COLO668 (cell line): ENCODE measurements around the gene DDX49.

Source experiments
- DNase-seq: peaks from one replicate; lab custom pipeline; 2025; ENCODE audit not compliant: unreplicated experiment; lab: John Stamatoyannopoulos, UW

DDX49 gene

GRCh38 chr19:18969931-18970659 is 50.6 kb downstream of the DDX49 start:
- DNase-seq, result no peak

- DNase-seq, result no peak
Observed at GRCh38 chr19:18972301-18972811, 52.8 kb downstream of the DDX49 start.

DNA sequence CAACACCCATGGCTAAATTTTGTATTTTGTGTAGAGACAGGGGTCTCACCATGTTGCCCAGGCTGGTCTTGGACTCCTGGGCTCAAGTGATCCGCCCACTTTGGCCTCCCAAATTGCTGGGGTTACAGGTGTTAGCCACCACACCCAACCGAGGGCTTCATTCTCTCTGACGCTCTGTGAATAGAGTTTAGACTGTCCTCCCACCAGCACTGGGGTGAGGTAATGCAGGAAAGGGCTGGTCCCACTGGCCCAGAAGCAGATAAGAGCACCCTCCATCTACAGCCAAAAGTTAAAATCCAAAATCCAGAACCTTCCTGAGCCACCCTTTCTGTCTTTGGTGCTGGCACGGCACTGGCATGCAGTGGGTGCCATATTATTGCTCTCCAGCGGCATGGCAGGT is 53.3 kb downstream of the DDX49 start:
- no peak for DNase-seq

- no peak for DNase-seq
Observed at GRCh38 chr19:18975011-18975410, 55.5 kb downstream of the DDX49 start.

DNA sequence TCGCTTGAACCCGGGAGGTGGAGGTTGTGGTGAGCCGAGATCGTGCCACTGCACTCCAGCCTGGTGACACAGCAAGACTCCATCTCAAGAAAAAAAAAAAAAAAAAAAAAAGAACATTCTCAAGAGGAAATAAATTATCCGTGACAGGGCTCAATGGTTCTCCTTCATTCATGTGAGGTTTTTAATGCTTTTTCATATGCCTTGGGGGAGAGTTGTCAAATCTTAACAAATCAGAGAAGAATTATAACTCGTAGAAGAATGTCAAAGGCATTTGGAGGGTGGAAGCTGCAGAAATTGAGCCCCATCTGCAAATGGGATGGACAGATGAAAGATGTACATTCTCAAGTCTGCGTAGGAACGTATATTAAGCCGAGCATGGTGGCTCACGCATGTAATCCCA is 56.4 kb downstream of the DDX49 start:
- DNase-seq, result no peak
